GM12801 (cell line): Measurements from ENCODE around the gene ZNF771.

Experiments
- TF ChIP-seq, protein P1 (sequence below): IDR thresholded peaks from one replicate; pipeline ENCODE4 v1.5.1; 2011; ENCODE audit warnings: control low read depth; ENCODE audit not compliant: insufficient read length; ENCODE audit errors: extremely low read depth

Gene ZNF771

GRCh38 chr16:30366511-30366910, 40.9 kb upstream of the ZNF771 start:
- TF ChIP-seq, protein P1, sequence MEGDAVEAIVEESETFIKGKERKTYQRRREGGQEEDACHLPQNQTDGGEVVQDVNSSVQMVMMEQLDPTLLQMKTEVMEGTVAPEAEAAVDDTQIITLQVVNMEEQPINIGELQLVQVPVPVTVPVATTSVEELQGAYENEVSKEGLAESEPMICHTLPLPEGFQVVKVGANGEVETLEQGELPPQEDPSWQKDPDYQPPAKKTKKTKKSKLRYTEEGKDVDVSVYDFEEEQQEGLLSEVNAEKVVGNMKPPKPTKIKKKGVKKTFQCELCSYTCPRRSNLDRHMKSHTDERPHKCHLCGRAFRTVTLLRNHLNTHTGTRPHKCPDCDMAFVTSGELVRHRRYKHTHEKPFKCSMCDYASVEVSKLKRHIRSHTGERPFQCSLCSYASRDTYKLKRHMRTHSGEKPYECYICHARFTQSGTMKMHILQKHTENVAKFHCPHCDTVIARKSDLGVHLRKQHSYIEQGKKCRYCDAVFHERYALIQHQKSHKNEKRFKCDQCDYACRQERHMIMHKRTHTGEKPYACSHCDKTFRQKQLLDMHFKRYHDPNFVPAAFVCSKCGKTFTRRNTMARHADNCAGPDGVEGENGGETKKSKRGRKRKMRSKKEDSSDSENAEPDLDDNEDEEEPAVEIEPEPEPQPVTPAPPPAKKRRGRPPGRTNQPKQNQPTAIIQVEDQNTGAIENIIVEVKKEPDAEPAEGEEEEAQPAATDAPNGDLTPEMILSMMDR, result no peak

- TF ChIP-seq, protein P1, result no peak
These were observed 39.9 kb upstream of the ZNF771 start for GRCh38 chr16:30367349-30368009.

- TF ChIP-seq, protein P1, result no peak
These were observed 39.1 kb upstream of the ZNF771 start for GRCh38 chr16:30368122-30368791.

GRCh38 chr16:30368792-30369090, 38.7 kb upstream of the ZNF771 start:
- TF ChIP-seq, protein P1, result no peak

- TF ChIP-seq, protein P1, result no peak
These were observed 38.1 kb upstream of the ZNF771 start for GRCh38 chr16:30369091-30369937.

DNA sequence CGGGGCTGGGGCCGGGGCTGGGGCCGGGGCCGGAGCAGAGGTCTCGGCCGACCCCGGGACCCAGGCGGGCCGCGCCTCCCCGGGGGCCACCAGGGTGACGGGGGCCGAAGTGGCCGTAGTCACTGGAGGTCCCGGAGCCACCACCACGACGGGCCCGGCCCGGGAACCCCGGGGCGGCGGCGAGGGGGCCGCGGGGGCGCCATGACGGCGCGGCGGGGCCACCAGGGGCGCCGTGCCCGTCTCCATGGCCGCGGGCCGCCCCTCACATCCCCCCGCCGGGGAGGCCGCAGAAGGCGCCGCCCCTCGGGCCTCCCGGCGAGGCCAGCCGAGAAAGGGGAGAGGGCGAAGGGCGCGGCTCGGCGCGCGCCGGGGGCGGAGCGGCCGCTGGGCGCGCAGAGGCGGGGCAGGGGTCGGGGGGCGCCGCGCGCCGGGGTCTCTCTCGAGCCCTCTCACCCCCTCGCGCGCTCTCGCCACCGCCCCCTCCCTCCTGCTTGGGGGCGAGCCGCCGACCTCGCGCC, 37.4 kb upstream of the ZNF771 start:
- TF ChIP-seq, protein P1, result no peak

GRCh38 chr16:30370456-30371247, 36.8 kb upstream of the ZNF771 start, which contains the start of gene TBC1D10B:
Gene TBC1D10B (minus strand): TSS chr16:30370494. CDS start chr16:30370183, 311 bp downstream.
- TF ChIP-seq, protein P1, result no peak
